Epidermal melanocyte (primary cell): Measurements from ENCODE around the gene NACC1.

ENCODE experiments used
- DNase-seq: peaks from one replicate; pipeline ENCODE4 v3.0.0; 2011; ENCODE audit warnings: low spot score; ENCODE audit not compliant: insufficient read length

The NACC1 gene

DNA sequence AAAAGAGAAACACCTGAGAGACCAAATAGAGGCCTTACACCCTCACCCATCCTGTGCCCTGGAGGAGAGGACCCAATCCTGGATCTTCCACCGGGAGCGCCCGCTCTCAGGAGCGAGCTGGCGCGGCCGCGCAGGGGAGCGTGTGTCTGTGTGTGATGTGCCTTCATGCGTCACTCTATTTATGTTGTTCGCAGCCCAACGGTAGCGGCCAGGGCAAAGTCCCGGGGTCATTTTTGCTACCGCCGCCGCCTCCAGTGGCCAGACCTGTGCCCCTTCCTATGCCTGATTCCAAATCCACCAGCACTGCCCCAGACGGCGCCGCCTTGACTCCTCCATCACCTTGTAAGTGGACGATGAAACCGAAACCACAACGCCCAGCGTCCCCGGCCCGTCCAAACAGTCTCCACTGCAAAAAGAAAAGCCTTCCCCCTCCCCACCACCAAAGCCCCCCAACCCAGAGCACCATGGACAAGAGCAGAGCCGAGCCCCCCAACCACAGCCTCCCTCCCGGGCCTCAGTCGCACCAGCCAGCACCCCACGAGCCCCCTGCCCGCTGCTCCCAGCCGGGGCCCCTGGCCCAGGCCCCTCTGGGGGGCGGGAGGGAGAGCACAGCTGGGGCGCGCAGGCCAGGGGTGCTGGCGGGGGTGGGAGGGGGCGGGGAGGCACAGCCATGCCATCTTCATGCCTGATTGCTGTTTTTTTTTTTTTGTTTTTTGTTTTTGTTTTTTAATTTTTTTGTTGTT lies 30.1 kb upstream of the NACC1 start:
- no peak for DNase-seq

DNA sequence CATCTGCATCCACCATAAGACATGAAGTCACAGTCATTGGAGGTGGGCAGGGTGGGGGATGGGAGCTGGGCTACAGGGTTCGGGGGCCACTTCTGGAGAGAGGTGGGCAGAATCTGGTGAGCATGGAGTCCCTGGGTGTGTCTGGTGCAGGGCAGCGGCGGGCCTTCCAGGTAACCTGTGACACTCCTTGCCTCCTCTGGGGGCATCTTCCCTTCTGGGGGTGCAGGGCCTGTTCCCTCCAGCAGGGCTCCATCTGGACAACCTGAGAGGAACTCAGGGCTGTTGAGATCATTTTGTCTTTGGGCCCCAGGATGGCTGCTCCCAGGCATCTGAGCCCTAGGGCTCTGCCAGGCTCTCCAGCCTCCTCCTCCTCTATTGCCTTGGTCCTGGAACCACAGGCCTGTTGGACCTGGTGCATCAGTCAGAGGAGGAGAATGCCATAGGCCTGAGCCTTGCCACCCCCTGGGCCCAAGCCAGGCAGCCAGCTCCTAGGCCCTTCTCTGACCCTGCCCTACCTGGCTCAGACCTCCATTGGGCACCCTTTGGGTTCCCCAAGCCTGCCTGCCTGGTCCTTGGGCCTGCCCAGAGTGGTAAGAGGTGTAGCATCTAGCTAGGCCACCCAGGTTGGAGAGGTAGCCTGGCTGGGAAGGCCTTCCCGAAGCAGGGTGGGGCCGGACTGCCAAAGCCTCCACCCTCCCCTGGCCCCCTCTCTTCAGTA lies 28.8 kb upstream of the NACC1 start:
- DNase-seq: no peak

DNA sequence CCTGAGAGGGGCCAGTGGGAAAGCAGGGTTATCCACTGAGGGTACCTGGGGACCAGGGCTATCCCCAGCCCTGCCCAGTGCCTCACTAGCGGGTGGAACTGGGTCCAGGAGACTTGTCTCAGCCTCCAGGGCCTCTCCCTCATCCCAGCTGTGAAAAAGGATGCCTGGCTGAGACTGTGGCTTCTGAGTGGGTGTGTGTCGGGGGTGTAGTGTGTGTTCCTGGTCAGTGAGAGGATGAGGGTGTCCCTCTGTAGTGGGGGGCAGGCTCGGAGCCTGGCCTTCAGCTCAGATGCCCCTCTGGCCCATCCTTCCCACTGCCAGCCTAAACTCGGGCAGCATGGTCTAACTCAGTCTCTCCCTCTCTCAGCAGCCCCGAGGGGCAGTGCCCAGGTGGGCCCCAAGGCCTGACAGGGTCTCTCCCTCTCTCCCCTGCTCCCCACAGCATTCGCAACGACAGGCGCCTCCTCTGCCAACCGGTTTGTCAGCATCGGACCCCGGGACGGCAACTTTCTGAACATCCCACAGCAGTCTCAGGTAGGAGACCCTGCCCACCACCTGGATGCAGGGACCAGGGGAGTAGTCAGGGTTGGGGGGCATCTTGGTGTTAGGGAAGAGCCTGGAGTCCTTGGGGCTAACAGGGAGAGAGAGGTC lies 28.1 kb upstream of the NACC1 start:
- DNase-seq: no peak

DNA sequence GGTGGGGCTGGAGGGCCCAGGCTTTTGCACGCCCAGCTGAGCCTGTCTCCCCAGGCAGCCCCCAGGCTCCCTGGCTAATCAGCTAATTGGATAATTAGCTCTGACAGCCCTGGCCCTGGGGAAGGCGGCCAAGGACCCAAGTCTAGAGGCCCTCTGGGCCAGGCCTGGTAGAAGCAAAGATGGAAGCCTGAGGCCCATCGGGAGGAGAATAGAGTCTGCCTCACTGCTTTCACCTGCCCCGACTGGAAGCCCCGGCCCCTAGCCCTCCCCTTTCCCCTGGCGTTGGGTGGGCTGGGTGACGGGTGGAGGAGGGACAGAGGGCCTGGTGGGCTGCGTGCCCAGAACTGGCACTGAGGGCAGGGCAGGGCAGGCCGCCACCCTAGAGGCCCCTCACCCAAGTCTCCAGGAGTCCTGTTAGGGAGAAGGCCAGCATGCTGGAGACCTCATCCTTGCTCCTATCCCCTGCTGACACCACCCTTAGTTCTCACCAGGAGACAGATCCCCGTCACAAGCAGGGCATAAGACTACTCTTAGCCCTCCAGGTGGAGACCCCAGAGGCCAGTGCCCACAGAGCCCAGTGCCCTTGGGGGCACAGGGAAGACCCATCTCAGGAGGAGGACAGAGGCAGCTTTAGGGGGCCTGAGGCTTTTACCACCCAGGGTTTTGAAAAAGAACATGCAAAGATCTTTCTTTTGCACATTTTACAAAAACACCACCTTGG lies 27.4 kb upstream of the NACC1 start:
- DNase-seq: no peak

DNA sequence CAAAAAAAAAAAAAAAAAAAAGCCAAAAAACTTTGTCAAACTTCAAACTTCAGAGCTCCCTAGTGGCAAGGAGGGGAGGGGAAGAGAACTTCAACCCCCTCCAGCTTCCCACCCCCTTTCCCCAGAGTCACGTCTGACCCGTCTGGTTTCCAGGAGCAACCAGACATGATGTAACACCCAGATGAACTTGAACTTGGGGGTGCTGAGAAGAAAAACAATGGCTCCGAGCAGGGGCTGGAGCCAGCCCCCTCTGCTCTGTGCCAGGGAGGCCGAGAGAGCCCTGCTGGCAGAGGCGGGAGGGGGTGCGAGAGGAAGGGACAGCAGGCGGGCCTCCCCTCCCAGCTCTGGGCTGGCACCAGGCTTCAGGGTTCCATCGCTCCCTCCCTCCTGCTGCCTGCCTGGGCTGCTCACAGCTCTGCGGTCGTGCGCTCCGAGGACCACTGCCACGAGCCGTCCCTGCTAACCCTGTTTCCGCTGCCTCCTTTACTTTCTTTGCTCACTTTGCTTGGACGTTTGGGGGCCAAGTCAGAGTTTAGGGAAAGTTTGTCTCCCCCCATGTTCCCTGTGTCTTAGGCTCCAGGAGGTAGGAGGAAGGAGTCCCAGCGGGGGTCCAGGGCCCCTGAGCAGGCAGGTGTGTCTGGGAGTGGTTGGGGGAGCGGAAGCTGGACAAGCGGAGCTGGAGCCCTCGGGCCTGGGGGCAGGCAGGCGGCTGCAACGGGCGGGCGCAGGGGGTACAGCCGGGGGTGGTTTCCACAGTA lies 26.5 kb upstream of the NACC1 start:
- peak; percentile 53 for DNase-seq

DNA sequence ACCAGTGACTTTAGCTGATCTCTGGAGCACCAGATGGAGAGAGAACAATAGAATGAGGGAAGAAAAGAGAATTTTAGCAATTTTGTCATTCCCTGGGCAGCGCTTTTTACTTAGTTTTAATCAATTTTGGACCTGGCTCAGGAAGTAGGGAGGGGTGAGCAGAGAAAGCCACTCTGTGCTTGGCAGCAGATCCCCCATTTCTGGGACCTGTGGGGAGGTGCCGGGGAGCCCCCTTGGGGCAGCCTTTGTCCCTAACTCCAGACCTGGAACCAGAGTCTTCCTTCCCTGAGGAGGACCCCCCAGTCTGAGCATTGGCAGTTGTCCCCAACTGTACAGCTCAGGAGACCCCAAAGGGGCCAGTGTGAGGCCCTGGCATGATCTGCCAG lies 25.9 kb upstream of the NACC1 start:
- no peak for DNase-seq

DNA sequence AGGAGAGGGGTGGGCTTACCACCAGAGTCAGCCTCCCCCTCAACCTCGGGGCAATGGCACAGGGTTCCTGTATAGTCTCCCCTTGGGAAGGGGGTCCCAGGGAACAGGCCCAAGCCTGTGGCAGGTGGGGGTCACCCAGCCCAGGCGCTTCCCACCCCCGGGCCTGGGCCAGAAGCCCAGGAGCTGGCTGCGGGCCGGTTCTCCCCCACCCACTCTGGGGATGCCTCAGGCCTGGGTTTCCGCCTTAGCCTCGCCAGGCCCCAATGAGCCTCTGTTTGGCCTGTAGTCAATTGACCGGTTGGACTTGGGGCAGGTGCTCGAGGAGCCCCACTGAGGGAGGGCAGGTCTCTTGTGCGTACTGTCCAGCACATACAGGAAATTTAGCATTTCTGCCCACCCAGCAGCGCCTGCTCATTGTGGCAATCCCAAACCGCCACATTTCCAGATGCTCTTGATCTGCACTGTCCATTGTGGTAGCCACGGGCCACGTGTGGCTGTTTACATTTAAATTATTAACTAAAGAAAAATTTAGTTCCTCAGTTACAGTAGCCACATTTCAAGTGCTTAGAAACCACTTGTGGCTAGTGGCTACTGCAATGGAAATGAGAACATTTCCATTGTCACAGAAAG lies 25.3 kb upstream of the NACC1 start:
- no peak for DNase-seq

DNA sequence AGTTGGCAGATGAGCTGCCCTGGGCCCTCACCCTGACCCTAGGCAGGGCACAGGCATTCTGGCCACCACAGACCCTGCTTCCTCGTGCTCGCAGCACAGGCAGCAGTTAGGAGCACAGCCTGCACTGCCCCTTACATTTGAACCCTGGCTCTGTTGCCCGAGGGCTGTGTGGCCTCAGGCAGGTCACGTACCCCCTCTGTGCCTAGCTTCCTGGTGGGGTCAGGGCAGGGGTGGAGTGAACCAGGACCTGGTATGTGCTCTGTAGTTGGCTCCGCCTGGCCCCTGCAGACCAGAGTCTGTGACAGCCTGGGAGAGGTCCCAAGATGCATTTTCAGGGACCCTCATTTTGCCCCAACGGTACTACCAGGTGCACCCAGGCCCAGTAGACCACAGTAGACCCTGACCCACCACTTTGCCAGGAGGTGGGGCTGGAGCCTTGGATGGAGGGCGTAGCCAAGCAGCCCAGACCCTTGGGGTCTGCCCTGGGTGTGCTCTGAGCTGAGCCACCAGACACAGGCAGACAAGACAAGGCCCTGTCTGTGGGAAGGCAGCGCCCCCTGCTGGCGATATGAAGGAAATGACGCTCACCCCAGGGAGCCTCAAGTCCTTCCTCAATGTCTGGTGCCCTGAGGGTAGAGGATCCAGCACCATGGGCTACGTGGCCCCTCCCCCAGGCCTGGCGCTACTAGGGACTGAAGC lies 24.5 kb upstream of the NACC1 start:
- peak; percentile 99 for DNase-seq

DNA sequence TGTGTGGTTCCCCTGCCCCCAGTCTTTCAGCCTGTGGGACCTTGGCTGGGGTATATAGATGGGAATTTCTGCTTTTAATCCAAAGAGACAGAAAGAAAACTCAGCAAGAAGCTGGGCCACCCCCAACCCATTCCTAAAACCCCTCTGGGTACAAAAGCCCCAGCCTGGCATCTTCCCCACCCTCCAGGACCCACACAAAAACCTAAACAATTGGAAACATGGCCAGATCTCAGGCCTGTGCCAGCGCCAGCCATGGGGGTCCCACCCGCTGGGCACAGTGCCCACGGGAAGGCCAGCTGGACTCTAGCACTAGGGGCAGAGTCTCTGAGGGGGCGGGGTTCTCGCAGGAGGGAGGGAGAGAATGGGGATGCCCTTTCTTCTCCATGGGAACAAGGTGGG lies 24.0 kb upstream of the NACC1 start:
- DNase-seq: no peak

DNA sequence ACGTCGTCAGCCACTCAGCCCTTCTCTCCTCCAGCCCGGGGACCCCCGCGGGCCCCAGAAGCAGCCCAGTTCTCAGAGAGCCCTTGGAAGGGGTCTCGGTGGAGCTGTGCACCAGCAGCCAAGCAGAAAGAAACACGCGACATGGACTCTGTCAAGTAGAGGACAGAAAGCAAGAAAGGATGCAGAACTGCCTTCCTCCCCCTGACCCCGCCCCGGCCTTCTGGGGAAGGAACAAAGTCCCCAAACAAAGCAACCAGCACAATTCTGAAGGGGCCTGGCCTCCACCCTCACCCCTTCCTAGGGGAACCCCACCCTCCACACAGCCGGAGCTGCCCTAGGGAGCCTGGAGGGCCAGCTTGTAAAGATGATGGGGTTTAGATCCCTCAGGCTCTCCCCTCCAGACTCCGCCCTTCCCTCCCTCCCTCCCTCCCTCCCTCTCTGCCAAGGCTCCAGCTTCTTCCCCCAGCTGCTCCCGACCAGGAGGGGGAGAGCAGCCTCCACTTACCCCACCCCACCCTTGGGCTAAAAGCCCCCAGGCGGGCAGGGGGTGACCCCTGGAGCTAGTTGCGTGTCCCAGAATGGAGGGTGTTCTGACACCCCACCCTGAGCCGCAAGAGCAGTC lies 23.2 kb upstream of the NACC1 start:
- no peak for DNase-seq

DNA sequence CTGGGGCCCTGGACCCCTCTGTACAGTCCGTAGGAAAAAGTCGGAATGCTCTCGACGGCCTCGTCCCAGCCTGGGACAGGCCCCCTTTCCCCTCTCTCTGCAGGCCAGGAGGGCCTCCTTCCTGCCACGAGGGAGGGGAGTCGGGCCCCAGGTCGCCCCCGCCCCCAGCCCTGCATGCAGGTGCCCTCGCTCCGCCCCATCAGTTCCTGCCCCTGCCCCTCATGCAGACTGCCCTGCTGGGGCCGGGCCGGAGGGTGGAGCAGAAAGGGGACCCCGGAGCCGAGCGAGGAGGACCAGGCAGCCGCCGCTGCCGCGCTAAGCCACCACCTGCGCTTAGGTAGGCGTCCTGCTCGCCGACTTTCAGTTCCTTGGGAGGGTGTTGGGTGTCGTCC lies 22.7 kb upstream of the NACC1 start:
- DNase-seq: no peak

DNA sequence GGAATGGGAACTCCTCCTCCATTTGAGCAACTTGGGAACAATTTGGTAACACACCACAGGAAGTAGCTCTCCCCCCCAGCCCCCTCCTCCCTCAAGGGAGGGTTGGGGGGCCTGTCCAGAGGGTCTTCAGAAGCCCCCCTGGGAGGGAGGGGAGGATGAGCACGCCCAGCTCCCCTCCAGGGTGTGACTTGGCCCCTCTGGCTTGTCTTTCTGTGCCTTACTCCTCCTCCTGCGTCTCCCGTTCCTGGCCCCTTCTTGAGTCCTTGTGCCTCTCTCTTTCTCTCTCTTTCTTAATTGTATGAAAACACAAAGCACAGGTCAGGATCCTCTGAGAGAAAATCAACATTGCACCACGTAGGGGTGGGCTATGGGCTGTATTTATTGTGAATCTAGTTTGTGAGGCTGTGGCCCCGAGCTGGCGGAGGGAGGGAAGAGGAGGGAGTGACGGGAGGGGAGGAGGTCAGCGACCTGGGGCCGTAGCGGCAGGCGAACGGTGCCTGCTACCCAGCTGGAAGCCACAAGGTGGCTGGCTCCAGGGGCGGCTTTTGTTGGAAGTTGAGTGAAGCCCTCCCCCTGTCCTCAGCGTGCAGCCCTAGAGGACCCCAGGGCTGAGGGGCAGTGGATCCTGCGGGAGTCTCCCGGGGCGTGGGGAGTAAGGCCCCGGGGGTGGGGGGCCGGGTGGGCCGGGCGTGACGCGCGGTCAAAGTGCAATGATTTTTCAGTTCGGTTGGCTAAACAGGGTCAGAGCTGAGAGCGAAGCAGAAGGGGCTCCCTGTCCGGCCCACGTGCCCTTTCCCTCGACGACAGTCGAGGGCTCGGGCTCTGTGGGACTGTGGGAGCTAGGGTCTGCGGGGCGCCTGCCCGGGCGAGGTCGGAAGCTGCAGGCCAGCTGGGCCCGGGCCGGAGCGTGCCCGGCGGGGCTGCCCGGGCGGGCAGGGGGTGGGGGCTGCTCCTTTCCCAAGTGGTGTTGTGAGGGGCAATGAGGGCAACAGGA lies 21.8 kb upstream of the NACC1 start:
- DNase-seq: no peak

DNA sequence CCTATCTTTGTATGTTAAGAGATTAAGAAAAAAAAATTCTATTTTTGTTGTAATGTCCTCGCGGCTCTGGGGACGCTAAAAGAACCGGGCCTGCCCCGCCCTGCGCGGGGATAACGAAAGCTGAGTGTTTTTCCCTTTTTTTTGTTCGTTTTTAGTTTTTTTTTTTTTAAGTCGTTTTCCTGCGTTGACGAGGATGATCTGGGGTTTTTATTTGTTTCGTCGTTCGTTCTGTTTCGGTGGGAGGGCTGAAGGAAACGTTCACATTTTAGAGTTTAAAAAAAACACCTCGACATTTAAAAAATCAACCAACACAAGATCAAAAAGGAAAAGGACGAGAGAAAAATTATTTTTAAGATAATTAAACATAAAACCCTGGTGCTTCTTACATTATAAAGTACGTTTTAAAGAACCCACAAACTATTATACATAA lies 21.0 kb upstream of the NACC1 start:
- no peak for DNase-seq

DNA sequence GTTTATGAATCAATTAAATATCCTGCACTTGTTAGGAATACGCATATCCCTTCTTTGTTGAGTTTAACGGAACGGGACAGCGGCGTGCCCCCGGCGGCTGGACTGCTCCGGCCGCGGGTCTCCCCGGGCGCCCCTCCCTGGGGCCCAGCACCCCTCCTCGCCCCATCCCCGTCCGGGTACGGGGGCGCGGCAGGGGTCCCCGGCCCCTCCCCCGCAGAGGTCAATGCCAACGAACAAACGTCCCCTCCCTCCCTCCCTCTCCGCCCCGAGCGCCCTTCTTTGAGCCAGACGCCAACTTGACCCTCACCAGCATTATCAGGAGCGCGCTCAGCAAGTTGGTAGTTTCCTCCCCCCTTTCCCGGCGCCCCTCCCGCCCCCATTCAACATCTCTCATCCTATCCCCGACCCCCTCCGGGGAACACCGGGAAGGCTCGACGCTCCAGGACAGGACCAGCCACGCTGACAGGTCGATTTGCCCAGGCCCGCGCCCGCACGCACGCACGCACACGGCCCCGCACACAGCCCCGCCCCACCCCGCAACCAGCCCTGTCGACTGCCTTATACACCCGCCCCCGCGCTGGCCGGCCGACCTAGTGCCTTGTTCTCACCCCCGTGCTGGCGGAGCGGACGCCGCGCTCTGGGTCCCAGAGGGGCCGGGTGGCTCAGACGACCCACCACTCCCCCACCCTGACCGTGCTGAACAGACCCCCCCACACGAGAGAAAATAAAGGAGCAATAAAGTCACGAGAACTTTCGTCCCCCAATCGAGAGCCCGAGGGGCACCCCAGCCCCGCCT lies 20.4 kb upstream of the NACC1 start:
- DNase-seq: no peak

DNA sequence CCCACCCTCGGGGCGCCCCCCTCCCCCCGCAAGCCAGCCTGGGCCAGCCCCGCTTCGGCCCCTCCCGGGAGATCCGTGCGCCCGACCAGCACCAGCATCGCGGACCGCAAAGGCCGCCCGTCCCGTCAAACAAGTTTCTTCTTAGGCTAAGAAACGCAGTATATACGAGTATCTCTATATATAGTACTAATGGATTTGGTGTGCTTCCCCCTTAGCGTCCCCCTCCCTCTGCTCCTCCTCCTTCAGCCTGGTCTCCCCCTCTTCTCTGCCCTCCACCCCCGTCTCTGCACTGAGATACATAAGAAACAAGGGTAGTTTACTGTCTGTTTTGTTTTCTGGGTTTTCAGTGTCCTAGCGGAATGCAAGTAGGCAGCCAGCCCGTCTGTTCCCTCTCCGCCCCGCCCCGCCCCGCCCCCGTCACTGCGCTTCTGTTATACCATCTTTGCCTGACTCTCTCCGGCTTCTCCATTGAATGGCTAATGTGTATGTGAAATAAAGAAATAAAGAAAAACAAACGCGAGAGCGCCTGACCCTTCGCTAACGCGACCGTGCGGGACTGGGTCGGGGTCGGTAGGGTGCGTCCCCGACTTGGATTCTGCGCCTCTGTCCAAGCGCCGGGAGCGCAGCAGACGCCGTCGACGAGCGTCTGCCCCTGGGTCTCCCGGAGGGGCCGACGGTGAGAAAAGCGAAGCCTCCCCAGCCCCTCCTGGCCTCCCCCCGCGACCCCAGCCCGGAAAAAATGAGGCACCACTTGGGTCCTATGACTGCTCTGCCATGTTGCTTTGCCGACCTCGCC lies 19.6 kb upstream of the NACC1 start:
- DNase-seq: peak; percentile 89

DNA sequence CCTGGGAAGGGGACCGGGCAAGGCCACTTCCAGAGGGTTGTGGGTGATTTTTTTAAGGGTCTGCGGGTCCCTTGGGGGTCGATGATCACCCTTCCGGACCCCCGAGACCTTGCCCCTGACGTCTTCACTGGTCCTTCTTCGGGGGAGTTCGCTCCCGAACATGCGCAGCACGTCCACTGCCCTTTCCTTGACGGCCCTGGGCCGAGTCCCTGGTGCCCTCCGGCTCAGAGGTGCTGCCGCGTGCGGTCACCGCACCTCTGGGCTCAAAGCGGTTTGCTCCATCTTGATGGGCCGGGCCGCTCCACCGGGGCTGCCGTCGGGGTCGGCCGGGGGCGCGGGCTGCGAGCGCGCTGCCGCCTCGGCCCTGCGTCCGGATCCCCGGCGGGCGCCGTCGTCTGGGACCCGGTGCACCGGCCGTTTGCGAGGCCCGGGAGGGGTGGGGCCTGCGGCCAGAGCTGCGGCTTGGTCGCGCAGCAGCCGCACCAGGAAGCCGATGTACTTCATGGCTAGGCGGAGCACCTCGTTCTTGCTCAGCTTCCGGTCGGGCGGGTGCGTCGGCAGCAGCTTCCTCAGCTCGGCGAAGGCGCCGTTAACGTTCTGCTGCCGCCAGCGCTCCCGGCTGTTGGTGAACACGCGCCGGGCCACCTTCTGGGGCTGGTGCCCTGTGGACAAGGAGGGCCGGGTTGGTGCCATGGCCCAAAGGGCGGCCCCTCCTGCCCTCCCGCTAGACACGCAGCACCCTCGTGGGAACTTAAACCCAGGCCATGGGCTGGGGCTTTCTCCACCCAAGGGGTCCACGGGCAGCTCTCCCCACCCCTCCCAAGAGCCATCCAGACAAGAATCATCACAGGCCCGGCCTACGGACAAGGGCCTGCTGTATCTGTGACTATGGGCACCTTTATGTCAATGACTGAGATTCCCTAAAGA lies 18.7 kb upstream of the NACC1 start:
- no peak for DNase-seq
